Gastroesophageal sphincter (tissue), 3 donors: ENCODE results near the gene DNPH1.

Experiments used
- POLR2A ChIP-seq, 2 donors: fragments of 450-650 bp; IDR thresholded peaks; one replicate each; pipeline ENCODE4 v1.6.1; 2017; ENCODE audit warnings: antibody characterized with exemption in 2 of 2, mild to moderate bottlenecking in 2 of 2, moderate library complexity in 1 of 2
- TF ChIP-seq, protein P1 (sequence below), 4 experiments: fragments of 200-600 bp in 2 of 4; fragments of 450-650 bp in 2 of 4; sonication (generic) in 1 of 4; IDR thresholded peaks; one replicate each; pipeline ENCODE4 v1.5.1; 2017 to 2019; ENCODE audit warnings: antibody characterized with exemption in 4 of 4, mild to moderate bottlenecking in 2 of 4, moderate library complexity in 2 of 4

DNA sequence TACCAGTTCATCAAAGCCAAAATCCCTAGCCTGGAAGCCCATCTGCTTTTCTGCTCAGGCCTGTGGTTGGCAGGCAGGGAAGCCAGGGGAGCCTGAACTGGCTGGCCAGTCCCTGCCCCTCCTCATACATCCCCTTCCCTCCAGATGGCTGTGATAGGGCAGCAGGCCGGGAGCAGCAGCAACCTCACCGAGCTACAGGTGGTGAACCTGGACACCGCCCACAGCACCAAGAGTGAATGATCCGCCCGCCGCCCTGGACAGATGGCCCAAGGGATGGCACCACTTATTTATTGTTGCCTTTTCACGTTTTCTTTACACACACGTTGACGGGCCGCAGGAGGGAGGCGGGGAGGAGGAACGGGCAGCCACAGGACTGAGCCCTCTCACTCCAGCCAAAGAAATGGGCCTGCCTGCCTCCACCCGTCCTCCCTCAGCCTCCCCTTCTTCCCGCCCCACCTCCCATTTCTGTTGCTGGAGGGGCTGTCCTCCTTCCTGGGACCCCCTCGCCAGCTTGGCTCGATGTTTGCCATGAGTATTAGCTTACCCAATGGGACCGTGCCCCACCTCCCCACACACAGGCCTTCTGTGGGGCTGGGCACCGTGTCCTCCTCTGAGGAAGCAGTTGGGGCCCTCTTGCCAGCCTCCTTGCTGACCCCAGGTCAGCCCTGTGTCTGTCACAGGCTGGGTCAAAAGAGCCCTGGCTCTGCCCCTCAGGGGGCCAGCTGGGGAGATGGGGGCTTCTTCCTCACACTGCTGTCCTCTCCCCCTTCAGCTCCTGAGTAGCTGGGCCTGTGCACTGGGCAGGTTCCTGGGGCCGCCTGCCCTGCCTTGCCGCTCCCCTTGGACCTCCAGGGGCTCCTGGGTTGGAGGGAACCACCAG, 50.1 kb downstream of the DNPH1 start:
- TF ChIP-seq POLR2A (IDR thresholded peaks at IDR 0.05): no peak
- TF ChIP-seq, protein P1, sequence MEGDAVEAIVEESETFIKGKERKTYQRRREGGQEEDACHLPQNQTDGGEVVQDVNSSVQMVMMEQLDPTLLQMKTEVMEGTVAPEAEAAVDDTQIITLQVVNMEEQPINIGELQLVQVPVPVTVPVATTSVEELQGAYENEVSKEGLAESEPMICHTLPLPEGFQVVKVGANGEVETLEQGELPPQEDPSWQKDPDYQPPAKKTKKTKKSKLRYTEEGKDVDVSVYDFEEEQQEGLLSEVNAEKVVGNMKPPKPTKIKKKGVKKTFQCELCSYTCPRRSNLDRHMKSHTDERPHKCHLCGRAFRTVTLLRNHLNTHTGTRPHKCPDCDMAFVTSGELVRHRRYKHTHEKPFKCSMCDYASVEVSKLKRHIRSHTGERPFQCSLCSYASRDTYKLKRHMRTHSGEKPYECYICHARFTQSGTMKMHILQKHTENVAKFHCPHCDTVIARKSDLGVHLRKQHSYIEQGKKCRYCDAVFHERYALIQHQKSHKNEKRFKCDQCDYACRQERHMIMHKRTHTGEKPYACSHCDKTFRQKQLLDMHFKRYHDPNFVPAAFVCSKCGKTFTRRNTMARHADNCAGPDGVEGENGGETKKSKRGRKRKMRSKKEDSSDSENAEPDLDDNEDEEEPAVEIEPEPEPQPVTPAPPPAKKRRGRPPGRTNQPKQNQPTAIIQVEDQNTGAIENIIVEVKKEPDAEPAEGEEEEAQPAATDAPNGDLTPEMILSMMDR (IDR thresholded peaks at IDR 0.05): no peak
